ENCODE data around the gene IGF1. TPM values are rescaled to one million over a fixed set of nuclear protein-coding genes. Genes with fewer than 3 reads are reported as not detected.
A peak's percentile ranks its signal among the peaks of the same experiment; 100 is the strongest.

IGF1 gene
- total and polyA plus RNA-seq, 10 of the 15 experiments (the other 5 are each of a cell fraction or from before 2014, with no cell fraction given), result 2.4 to 9.2 (median 3.5) TPM

GRCh38 chr12:102513272-102513671 is 32.9 kb upstream of the IGF1 start:
- SMC1A ChIA-PET (ENCODE audit: uncharacterized antibody, unreplicated experiment), result interaction anchor here (0.7 to 5.5 kb wide), 14 partner anchors 7 to 582 kb away, joined by 3 to 43 read pairs (median 4); partner anchors contain the start of genes IGF1 and WASHC3
- intact Hi-C loops (cut with micrococcal nuclease; ENCODE audit: unreplicated experiment), result no loop called here
- H3K4me3 ChIP-seq, result no peak overlapping the region
- H2AFZ ChIP-seq (ENCODE audit: control insufficient read depth, low read depth, low read length), result peak overlapping the region; percentile 75
- no peaks in the 10 kb centered on the region for H3K79me2 ChIP-seq (ENCODE audit: control insufficient read depth, insufficient read depth, low read length)
- TF ChIP-seq NFXL1 (IDR thresholded peaks at IDR 0.05; ENCODE audit: borderline replicate concordance) (no peak), EP300 (IDR thresholded peaks at IDR 0.05; ENCODE audit: borderline replicate concordance in 1 of 2, control insufficient read depth in 1 of 2, low read depth in 2 of 2, low read length in 2 of 2) (0 out of 4 replicates have a peak, but pooled peaks of 1 of the 2 experiments have one; percentile 45), SPI1 (IDR thresholded peaks at IDR 0.05; ENCODE audit: borderline replicate concordance, insufficient read depth, low read depth, low read length) (peak; percentile 71), TCF12 (IDR thresholded peaks at IDR 0.05; ENCODE audit: low read depth, low read length) (peak; percentile 44; the same call in 1 of the 2 replicates), ATF3 (IDR thresholded peaks at IDR 0.05; ENCODE audit: borderline replicate concordance, extremely low read depth, low read depth, low read length) (no peak), STAT3 (IDR thresholded peaks at IDR 0.05; ENCODE audit: low read depth, low read length) (no peak), NR2C1 (IDR thresholded peaks at IDR 0.05) (peak; percentile 38; the same call in 1 of the 2 replicates), IKZF1 (conservative IDR thresholded peaks at IDR 0.05) (0 out of 2 replicates have a peak, but pooled peaks have one; percentile 30), IKZF2 (IDR thresholded peaks at IDR 0.05) (peak; percentile 41 to 56; a peak in 2 of 4 replicates), RELA (IDR thresholded peaks at IDR 0.05; ENCODE audit: borderline replicate concordance, partially characterized antibody) (peak; percentile 24), RUNX3 (IDR thresholded peaks at IDR 0.05; ENCODE audit: low read length) (peak; percentile 52), GATAD2B (conservative IDR thresholded peaks at IDR 0.05; ENCODE audit: low read depth) (0 out of 2 replicates have a peak, but pooled peaks have one; percentile 37), ZBED1 (IDR thresholded peaks at IDR 0.05; ENCODE audit: borderline replicate concordance) (0 out of 2 replicates have a peak, but pooled peaks have one; percentile 22), NBN (IDR thresholded peaks at IDR 0.05) (0 out of 2 replicates have a peak, but pooled peaks have one; percentile 30), NR2F1 (conservative IDR thresholded peaks at IDR 0.05) (peak; percentile 94), TARDBP (IDR thresholded peaks at IDR 0.05; ENCODE audit: borderline replicate concordance) (no peak), BHLHE40 (IDR thresholded peaks at IDR 0.05; ENCODE audit: borderline replicate concordance in 1 of 2, low read depth in 2 of 2, low read length in 1 of 2) (peak in 1 of 2 experiments; percentile 73; a peak in 2 of 4 replicates)
- TF ChIP-seq, protein P1, sequence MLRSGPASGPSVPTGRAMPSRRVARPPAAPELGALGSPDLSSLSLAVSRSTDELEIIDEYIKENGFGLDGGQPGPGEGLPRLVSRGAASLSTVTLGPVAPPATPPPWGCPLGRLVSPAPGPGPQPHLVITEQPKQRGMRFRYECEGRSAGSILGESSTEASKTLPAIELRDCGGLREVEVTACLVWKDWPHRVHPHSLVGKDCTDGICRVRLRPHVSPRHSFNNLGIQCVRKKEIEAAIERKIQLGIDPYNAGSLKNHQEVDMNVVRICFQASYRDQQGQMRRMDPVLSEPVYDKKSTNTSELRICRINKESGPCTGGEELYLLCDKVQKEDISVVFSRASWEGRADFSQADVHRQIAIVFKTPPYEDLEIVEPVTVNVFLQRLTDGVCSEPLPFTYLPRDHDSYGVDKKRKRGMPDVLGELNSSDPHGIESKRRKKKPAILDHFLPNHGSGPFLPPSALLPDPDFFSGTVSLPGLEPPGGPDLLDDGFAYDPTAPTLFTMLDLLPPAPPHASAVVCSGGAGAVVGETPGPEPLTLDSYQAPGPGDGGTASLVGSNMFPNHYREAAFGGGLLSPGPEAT (IDR thresholded peaks at IDR 0.05; ENCODE audit: low read depth), result peak; percentile 26; the same call in 1 of the 2 replicates
- H3K36me3 ChIP-seq (ENCODE audit: control insufficient read depth in 2 of 2, insufficient read depth in 2 of 2, low read length in 1 of 2), result no peaks in the 10 kb centered on the region
- peak overlapping the region; percentile 45 for H3K27ac ChIP-seq (ENCODE audit: control insufficient read depth, insufficient read depth)
- 21% methylated on average over 8 of the region's 8 CpGs for WGBS (ENCODE audit: insufficient coverage, insufficient replicate concordance, low lambda C conversion rate, missing lambda C conversion rate)
- FAIRE-seq, result peak; percentile 81
- no peaks in the 10 kb centered on the region for H3K27me3 ChIP-seq (replicated peaks in 1 of 2; ENCODE audit: control insufficient read depth in 2 of 2, insufficient read depth in 2 of 2, low read length in 1 of 2)
- ATAC-seq, result peak; percentile 95
- RAD21 ChIA-PET (ENCODE audit: unreplicated experiment), result interaction anchor here (0.8 to 4.5 kb wide), 10 partner anchors 8 to 1035 kb away, joined by 3 to 28 read pairs (median 5); no protein-coding TSS in a partner anchor
- in situ Hi-C loops (cut with MboI), result no loop called here
- POLR2A ChIA-PET, result interaction anchor here (0.6 to 3.0 kb wide), 6 partner anchors 9 to 181 kb away, joined by 3 to 19 read pairs (median 4); no protein-coding TSS in a partner anchor
- CTCF ChIA-PET, result interaction anchor here (0.7 to 3.7 kb wide), 12 partner anchors 9 to 366 kb away, joined by 3 to 24 read pairs (median 4); no protein-coding TSS in a partner anchor
- no peak overlapping the region for H3K9ac ChIP-seq (ENCODE audit: control insufficient read depth, insufficient read depth, low read length)
- H3K4me2 ChIP-seq (ENCODE audit: control insufficient read depth, insufficient read depth), result peak overlapping the region; percentile 75
- DNase-seq (ENCODE audit: low read depth, low spot score), result peak; percentile 48
- H3K4me1 ChIP-seq (ENCODE audit: control insufficient read depth, insufficient read depth, low read length), result peaks cover 19% of the 10 kb centered on the region
- BruUV-seq (replicated peaks), result no TSS peak
- H3K9me3 ChIP-seq (replicated peaks; ENCODE audit: control insufficient read depth, insufficient read depth, low read length), result no peaks in the 10 kb centered on the region
- no peaks in the 10 kb centered on the region for H4K20me1 ChIP-seq (ENCODE audit: control insufficient read depth, insufficient read depth)
